PC-9 (cell line): ENCODE data around the gene TMEM231. TPM values are rescaled to one million over a fixed set of nuclear protein-coding genes. Genes with fewer than 3 reads are reported as not detected.

Source experiments
- Bru-seq: library from RNA; stranded (reverse); fragments of 400-500 nt; gene quantifications from one replicate; lab custom pipeline; 2021; lab: Mats Ljungman, UMichigan
- BruChase-seq, 2 experiments: library from RNA; stranded (reverse); fragments of 400-500 nt; gene quantifications; one replicate each; lab custom pipeline; 2021; lab: Mats Ljungman, UMichigan
- BruUV-seq: library from RNA; stranded (reverse); fragments of 400-500 nt; replicated peaks from 2 replicates; lab custom pipeline; 2021; lab: Mats Ljungman, UMichigan
- CTCF ChIA-PET: fragments of 300-600 bp; sonication (Branson Sonifier 250); formaldehyde crosslinking; loops from one replicate; lab custom pipeline; 2022; ENCODE audit warnings: antibody characterized with exemption; lab: Charles Lee
- POLR2A ChIA-PET: fragments of 300-600 bp; sonication (Branson Sonifier 250); formaldehyde crosslinking; loops from one replicate; lab custom pipeline; 2022; ENCODE audit warnings: antibody characterized with exemption; ENCODE audit not compliant: unreplicated experiment; lab: Charles Lee
- DNase-seq, 2 experiments: peaks; one replicate each; pipeline versions ENCODE4 v3.0.0 to v3.0.0-alpha.2; 2015 to 2022; ENCODE audit warnings: mixed read lengths in 1 of 2
- H2AFZ ChIP-seq: fragments of 200-600 bp; sonication (generic); 2 replicates; pipeline ENCODE4 v1.8.1; 2017; ENCODE audit warnings: antibody characterized with exemption
- H3F3A ChIP-seq: fragments of 200-600 bp; sonication (generic); 2 replicates; pipeline ENCODE4 v1.8.1; 2017; ENCODE audit warnings: antibody characterized with exemption, mild to moderate bottlenecking, low read depth; ENCODE audit not compliant: insufficient read depth
- H3K27ac ChIP-seq: fragments of 200-600 bp; sonication (generic); 2 replicates; pipeline ENCODE4 v1.6.1; 2016; ENCODE audit warnings: mixed run types
- H3K27me3 ChIP-seq: fragments of 200-600 bp; sonication (generic); 2 replicates; pipeline ENCODE4 v1.6.1; 2016; ENCODE audit warnings: low read depth, mixed run types; ENCODE audit not compliant: insufficient read depth
- H3K36me3 ChIP-seq: fragments of 200-600 bp; sonication (generic); 2 replicates; pipeline ENCODE4 v1.6.1; 2016; ENCODE audit warnings: low read depth, mixed run types
- H3K4me1 ChIP-seq: fragments of 200-600 bp; sonication (generic); replicated peaks from 2 replicates; pipeline ENCODE4 v1.6.1; 2016; ENCODE audit warnings: mixed run types; ENCODE audit not compliant: insufficient read depth
- H3K4me2 ChIP-seq: fragments of 200-600 bp; sonication (generic); 2 replicates; pipeline ENCODE4 v1.6.1; 2017; ENCODE audit warnings: mixed run types
- H3K4me3 ChIP-seq: fragments of 200-600 bp; sonication (generic); 2 replicates; pipeline ENCODE4 v1.6.1; 2016; ENCODE audit warnings: mixed run types
- H3K79me2 ChIP-seq: fragments of 200-600 bp; sonication (generic); 2 replicates; pipeline ENCODE4 v1.6.1; 2017; ENCODE audit warnings: low read depth, mixed run types
- H3K9me2 ChIP-seq: fragments of 200-600 bp; sonication (generic); 2 replicates; pipeline ENCODE4 v1.8.1; 2017; ENCODE audit warnings: mild to moderate bottlenecking; ENCODE audit not compliant: insufficient read depth
- H3K9me3 ChIP-seq: fragments of 200-600 bp; sonication (generic); 2 replicates; pipeline ENCODE4 v1.8.1; 2016; ENCODE audit warnings: low read depth; ENCODE audit not compliant: insufficient read depth
- H4K20me1 ChIP-seq: fragments of 200-600 bp; sonication (generic); 2 replicates; pipeline ENCODE4 v1.8.1; 2017; ENCODE audit not compliant: insufficient read depth
- EZH2 ChIP-seq: fragments of 200-600 bp; sonication (generic); IDR thresholded peaks from 2 replicates; pipeline ENCODE4 v1.8.0; 2017; ENCODE audit warnings: antibody characterized with exemption, low read depth
- intact Hi-C: fragments of 100-400 bp; cut with micrococcal nuclease; formaldehyde crosslinking; loops from one replicate; pipeline ENCODE4 v1.10.0; 2022; ENCODE audit not compliant: unreplicated experiment
- long read RNA-seq: library from polyadenylated mRNA; stranded (forward); transcript quantifications from one replicate; pipeline ENCODE4 v2.0.0, GENCODE V29; 2022
- total RNA-seq: library from RNA; stranded (reverse); gene quantifications from 2 replicates; pipeline ENCODE4 v1.2.3, GENCODE V29; 2021
- TF ChIP-seq, protein P1 (sequence below): fragments of 200-600 bp; sonication (generic); conservative IDR thresholded peaks from 2 replicates; pipeline ENCODE4 v1.6.1; 2017; ENCODE audit warnings: mixed run types, antibody characterized with exemption, mild to moderate bottlenecking, moderate library complexity

Gene TMEM231
- total RNA-seq = 17.7 and 18.8 TPM in 2 replicates
- Bru-seq, nascent RNA = percentile 59 among the genes with signal in this experiment
- percentile 69 among the genes with signal in this experiment for BruChase-seq, experiment 1, labeled RNA remaining after a 2-hour chase
- BruChase-seq, experiment 2, labeled RNA remaining after a 6-hour chase = percentile 86 among the genes with signal in this experiment
- long read RNA-seq, full-length matches to known transcripts = 28 of 31 reads
- long read RNA-seq, partial matches to known transcripts = 2 of 31 reads
- long read RNA-seq, other reads (novel, unspliced or antisense) = 1 of 31 reads

DNA sequence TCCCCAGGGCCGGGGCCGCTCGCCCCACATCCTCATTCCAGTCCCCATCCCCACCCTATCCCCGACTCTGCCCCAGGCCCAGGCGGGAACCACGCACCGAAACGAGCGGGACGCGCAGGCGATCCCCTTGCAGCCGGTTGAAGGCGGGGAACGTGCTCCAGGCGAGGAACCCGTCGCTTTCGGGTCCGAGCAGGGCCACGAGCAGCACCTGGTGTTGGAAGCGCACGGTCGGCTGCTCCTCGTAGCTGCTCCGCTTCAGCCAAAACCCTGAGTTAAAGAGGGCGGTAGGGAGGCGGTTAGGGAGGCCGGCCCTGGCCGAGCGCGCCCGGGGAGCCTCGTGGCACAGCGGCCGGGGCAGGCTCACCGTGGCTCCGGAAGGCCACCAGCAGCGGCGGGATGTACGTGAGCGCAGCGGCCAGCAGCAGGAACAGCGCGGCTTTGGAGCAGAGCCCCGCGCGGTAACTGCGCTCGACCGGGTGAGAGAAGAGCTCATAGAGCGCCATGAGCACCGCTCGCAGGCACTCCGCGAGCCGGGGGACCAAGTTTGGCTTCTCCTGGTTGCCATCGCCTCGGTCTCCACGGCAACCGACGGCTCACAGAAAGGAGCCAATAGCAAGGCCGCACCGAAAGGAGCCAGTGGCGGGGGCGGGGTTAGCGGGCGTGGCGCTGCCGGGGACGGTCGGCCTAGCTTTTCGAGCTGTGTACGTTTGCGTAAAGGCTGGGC is at the start of gene TMEM231:
TMEM231 (minus strand) TSS at position 546 of the 724 bp plus-strand sequence; CDS start at position 503, 43 bp downstream.
- ChIA-PET CTCF (no interaction called here), POLR2A (interaction anchor here (0.6 to 0.8 kb wide), 3 partner anchors 73 to 129 kb away, joined by 3 to 8 read pairs (median 5); partner anchors contain the start of gene CFDP1)
- Histone ChIP-seq H3F3A (peaks cover 5% of the 10 kb centered on the region), H2AFZ (peak within 1 kb of the TSS; percentile 100), H3K36me3 (no peaks in the 10 kb centered on the region), H3K4me2 (peak within 1 kb of the TSS; percentile 98), H3K79me2 (peaks cover 9% of the 10 kb centered on the region; the same call in 1 of the 2 replicates), H3K27ac (peak within 1 kb of the TSS; percentile 58), H3K27me3 (no peaks in the 10 kb centered on the region), H3K4me1 (peaks cover 32% of the 10 kb centered on the region), H3K9me2 (no peaks in the 10 kb centered on the region), H3K4me3 (peak within 1 kb of the TSS; percentile 100), H4K20me1 (no peaks in the 10 kb centered on the region; the same call in 1 of the 2 replicates), H3K9me3 (no peaks in the 10 kb centered on the region)
- BruUV-seq = no TSS peak
- TF ChIP-seq EZH2 = no peak
- TF ChIP-seq, protein P1, sequence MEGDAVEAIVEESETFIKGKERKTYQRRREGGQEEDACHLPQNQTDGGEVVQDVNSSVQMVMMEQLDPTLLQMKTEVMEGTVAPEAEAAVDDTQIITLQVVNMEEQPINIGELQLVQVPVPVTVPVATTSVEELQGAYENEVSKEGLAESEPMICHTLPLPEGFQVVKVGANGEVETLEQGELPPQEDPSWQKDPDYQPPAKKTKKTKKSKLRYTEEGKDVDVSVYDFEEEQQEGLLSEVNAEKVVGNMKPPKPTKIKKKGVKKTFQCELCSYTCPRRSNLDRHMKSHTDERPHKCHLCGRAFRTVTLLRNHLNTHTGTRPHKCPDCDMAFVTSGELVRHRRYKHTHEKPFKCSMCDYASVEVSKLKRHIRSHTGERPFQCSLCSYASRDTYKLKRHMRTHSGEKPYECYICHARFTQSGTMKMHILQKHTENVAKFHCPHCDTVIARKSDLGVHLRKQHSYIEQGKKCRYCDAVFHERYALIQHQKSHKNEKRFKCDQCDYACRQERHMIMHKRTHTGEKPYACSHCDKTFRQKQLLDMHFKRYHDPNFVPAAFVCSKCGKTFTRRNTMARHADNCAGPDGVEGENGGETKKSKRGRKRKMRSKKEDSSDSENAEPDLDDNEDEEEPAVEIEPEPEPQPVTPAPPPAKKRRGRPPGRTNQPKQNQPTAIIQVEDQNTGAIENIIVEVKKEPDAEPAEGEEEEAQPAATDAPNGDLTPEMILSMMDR = no peak
- peak; percentile 88 to 91 for DNase-seq
- intact Hi-C loops = loop anchor here (1.0 kb wide), 2 partner anchors 9 to 39 kb away; no protein-coding TSS in a partner anchor

DNA sequence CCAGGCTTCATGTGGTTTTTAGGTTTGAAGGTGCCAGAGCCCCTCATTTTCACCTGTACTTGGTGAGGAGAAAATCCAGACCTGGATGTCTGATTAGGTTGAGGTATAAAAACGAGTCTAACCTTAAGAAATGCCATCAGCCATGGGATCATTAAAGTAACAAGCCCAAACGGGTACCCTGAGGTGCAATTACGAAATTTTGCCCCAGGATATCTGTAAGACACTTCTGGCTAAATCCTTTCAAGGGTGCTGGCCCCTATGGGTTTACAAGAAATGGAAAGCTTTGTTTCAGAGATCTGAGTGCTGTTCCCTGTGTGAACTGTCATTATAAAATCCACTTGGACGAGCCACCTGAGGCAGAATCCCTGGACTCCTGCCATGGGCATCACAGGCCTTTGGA is 47.2 kb upstream of the TMEM231 start:
- H3K4me1 ChIP-seq = no peaks in the 10 kb centered on the region
- H3F3A ChIP-seq = no peaks in the 10 kb centered on the region
- intact Hi-C loops = no loop called here
- no peaks in the 10 kb centered on the region for H4K20me1 ChIP-seq
- H3K9me2 ChIP-seq = no peaks in the 10 kb centered on the region
- no peak overlapping the region for H3K4me3 ChIP-seq
- peaks cover 35% of the 10 kb centered on the region for H3K36me3 ChIP-seq
- TF ChIP-seq EZH2 = no peak
- TF ChIP-seq, protein P1 = no peak
- no peak overlapping the region for H2AFZ ChIP-seq
- BruUV-seq = no TSS peak
- no peak overlapping the region for H3K4me2 ChIP-seq
- no peak overlapping the region for H3K27ac ChIP-seq
- no peaks in the 10 kb centered on the region for H3K79me2 ChIP-seq
- ChIA-PET CTCF (no interaction called here), POLR2A (no interaction called here)
- H3K9me3 ChIP-seq = no peaks in the 10 kb centered on the region; the same call in 1 of the 2 replicates
- no peaks in the 10 kb centered on the region for H3K27me3 ChIP-seq
- no peak for DNase-seq

- peaks cover 35% of the 10 kb centered on the region for H3K36me3 ChIP-seq
- BruUV-seq = no TSS peak
- CTCF ChIA-PET = no interaction called here
Observed at GRCh38 chr16:75599452-75600277, 43.6 kb upstream of the TMEM231 start.

More at GRCh38 chr16:75599452-75600277, 43.6 kb upstream of the TMEM231 start:
- Histone ChIP-seq H3F3A (no peaks in the 10 kb centered on the region), H3K27me3 (no peaks in the 10 kb centered on the region), H2AFZ (no peak overlapping the region), H3K4me1 (no peaks in the 10 kb centered on the region), H3K4me3 (no peak overlapping the region), H3K9me3 (no peaks in the 10 kb centered on the region; the same call in 1 of the 2 replicates), H3K4me2 (no peak overlapping the region), H4K20me1 (no peaks in the 10 kb centered on the region), H3K9me2 (no peaks in the 10 kb centered on the region), H3K27ac (no peak overlapping the region), H3K79me2 (no peaks in the 10 kb centered on the region)
- POLR2A ChIA-PET = no interaction called here
- TF ChIP-seq EZH2 = no peak
- TF ChIP-seq, protein P1 = no peak
- intact Hi-C loops = no loop called here
- DNase-seq = no peak
